ENCODE data around the gene UBR7. TPM values are rescaled to one million over a fixed set of nuclear protein-coding genes. Genes with fewer than 3 reads are reported as not detected.
A peak's percentile ranks its signal among the peaks of the same experiment; 100 is the strongest.

Gene UBR7
- total RNA-seq, 3 donors from 2014 or later = 21.0 to 34.7 (median 31.0) TPM

GRCh38 chr14:93183596-93184317, 23.3 kb upstream of the UBR7 start:
- intact Hi-C loops (cut with DNase I; ENCODE audit: low total_unique reads) = no loop called here
- Histone ChIP-seq H3K4me1 (peaks cover 0 to 20% of the 10 kb centered on the region in 2 donors), H3K36me3 (no peaks in the 10 kb centered on the region), H3K9me3 (no peaks in the 10 kb centered on the region), H3K27me3 (no peaks in the 10 kb centered on the region), H3K27ac (peak overlapping the region; percentile 92 to 98), H3K4me3 (peak overlapping the region; percentile 92 to 97 (median 96))
- TF ChIP-seq CTCF (IDR thresholded peaks at IDR 0.05) = no peak
- no peak for TF ChIP-seq POLR2A (IDR thresholded peaks at IDR 0.05)
- TF ChIP-seq POLR2AphosphoS5 (IDR thresholded peaks at IDR 0.05) = no peak
- DNase-seq (ENCODE audit: low spot score in 2 of 2) = no peak

GRCh38 chr14:93184391-93185348, 22.4 kb upstream of the UBR7 start, which contains the start of the genes LYSET and MOAP1:
Gene LYSET, plus strand, starts transcription at chr14:93185317. Its CDS starts 89 bp downstream, at chr14:93185406.
Gene MOAP1, minus strand, starts transcription at chr14:93184897. Its CDS starts 655 bp downstream, at chr14:93184242.
- Histone ChIP-seq H3K4me3 (peak within 1 kb of the TSS; percentile 92 to 97 (median 96)), H3K27ac (peak within 1 kb of the TSS; percentile 92 to 98), H3K9me3 (no peaks in the 10 kb centered on the region), H3K4me1 (peaks cover 0 to 20% of the 10 kb centered on the region in 2 donors), H3K27me3 (no peaks in the 10 kb centered on the region), H3K36me3 (no peaks in the 10 kb centered on the region)
- TF ChIP-seq CTCF (IDR thresholded peaks at IDR 0.05) = peak in 1 of 3 donors; percentile 24
- TF ChIP-seq POLR2AphosphoS5 (IDR thresholded peaks at IDR 0.05) = peak; percentile 46 to 74 (median 69)
- no peak for TF ChIP-seq POLR2A (IDR thresholded peaks at IDR 0.05)
- intact Hi-C loops (cut with DNase I; ENCODE audit: low total_unique reads) = no loop called here
- DNase-seq (ENCODE audit: low spot score in 2 of 2) = peak; percentile 81 to 86

GRCh38 chr14:93185349-93185720, 21.7 kb upstream of the UBR7 start:
- H3K4me3 ChIP-seq = peak overlapping the region; percentile 92 to 97 (median 96)
- peaks cover 0 to 20% of the 10 kb centered on the region in 2 donors for H3K4me1 ChIP-seq
- DNase-seq (ENCODE audit: low spot score in 2 of 2) = no peak
- peak overlapping the region; percentile 92 to 98 for H3K27ac ChIP-seq
- intact Hi-C loops (cut with DNase I; ENCODE audit: low total_unique reads) = no loop called here
- H3K9me3 ChIP-seq = no peaks in the 10 kb centered on the region
- no peaks in the 10 kb centered on the region for H3K36me3 ChIP-seq
- H3K27me3 ChIP-seq = no peaks in the 10 kb centered on the region
- TF ChIP-seq CTCF (IDR thresholded peaks at IDR 0.05) (no peak), POLR2AphosphoS5 (IDR thresholded peaks at IDR 0.05) (no peak), POLR2A (IDR thresholded peaks at IDR 0.05) (no peak)

GRCh38 chr14:93186466-93186865, 20.6 kb upstream of the UBR7 start:
- Histone ChIP-seq H3K27ac (no peak overlapping the region), H3K27me3 (no peaks in the 10 kb centered on the region), H3K9me3 (no peaks in the 10 kb centered on the region), H3K36me3 (no peaks in the 10 kb centered on the region), H3K4me1 (peaks cover 0 to 20% of the 10 kb centered on the region in 2 donors), H3K4me3 (no peak overlapping the region)
- TF ChIP-seq POLR2AphosphoS5 (IDR thresholded peaks at IDR 0.05) = no peak
- TF ChIP-seq POLR2A (IDR thresholded peaks at IDR 0.05) = no peak
- no peak for TF ChIP-seq CTCF (IDR thresholded peaks at IDR 0.05)
- no peak for DNase-seq (ENCODE audit: low spot score in 2 of 2)
- intact Hi-C loops (cut with DNase I; ENCODE audit: low total_unique reads) = no loop called here
